GM19324 (cell line): ENCODE measurements around the gene CPN2.

Experiments
- ATAC-seq: cut with Tn5 transposase; IDR thresholded peaks from one replicate; pipeline ENCODE4 v1.9.1; 2021; ENCODE audit warnings: mild to moderate bottlenecking, moderate library complexity; ENCODE audit not compliant: unreplicated experiment, low FRiP score

Gene CPN2, protein sequence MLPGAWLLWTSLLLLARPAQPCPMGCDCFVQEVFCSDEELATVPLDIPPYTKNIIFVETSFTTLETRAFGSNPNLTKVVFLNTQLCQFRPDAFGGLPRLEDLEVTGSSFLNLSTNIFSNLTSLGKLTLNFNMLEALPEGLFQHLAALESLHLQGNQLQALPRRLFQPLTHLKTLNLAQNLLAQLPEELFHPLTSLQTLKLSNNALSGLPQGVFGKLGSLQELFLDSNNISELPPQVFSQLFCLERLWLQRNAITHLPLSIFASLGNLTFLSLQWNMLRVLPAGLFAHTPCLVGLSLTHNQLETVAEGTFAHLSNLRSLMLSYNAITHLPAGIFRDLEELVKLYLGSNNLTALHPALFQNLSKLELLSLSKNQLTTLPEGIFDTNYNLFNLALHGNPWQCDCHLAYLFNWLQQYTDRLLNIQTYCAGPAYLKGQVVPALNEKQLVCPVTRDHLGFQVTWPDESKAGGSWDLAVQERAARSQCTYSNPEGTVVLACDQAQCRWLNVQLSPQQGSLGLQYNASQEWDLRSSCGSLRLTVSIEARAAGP

DNA sequence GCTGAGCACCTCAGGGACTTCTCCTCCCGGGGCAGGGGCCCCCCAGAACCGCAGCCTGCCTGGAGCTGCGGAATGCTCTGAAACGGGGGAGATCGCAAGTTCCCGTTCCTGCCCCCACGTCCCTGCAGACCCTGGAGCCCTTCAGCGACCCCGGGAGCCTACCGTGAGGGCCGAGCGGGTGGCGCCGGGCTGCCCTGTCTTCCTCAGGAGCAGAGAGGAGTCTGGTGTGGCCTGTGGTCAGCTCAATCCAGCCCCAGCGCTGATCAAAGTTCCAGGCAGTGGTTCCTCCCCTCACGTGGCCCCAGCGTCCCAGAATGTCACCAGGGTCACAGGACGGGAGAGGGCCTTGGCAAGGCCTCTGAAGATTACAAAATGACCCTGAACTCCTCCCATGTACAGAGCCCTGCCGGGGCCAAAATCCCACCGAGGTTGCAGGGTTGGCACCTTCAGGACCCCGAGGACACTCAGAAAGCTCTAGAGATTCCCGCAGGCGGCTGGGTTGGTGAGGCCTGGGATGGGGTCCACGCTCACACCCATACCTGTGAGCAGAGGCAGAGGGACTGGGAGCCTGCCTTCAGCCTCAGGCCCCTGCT is at the start of gene CPN2:
CPN2 (minus strand) TSS at position 249 of the 593 bp plus-strand sequence. CDS start 8,626 bp downstream, outside the sequence.
- ATAC-seq: no peak

DNA sequence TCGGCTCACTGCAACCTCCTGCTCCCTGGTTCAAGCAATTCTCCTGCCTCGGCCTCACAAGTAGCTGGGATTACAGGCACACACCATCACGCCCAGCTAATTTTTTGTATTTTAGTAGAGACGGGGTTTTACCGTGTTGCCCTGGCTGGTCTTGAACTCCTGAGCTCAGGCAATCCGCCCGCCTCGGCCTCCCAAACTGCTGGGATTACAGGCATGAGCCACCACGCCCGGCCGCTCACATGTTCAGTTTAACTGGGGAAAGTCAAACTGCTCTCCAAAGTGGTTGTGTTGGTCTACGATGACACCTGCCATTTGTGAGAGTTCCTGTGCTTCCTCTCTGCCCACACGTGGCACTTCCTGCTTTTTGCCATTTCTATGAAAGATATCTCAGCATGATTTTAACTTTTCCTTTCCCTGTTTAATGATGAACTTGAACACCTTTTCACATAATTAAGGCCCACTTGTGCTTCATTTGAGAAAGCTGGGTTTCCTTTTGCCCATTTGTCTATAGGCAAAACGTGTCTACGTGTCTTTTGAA is 48.8 kb upstream of the CPN2 start:
- ATAC-seq: no peak

DNA sequence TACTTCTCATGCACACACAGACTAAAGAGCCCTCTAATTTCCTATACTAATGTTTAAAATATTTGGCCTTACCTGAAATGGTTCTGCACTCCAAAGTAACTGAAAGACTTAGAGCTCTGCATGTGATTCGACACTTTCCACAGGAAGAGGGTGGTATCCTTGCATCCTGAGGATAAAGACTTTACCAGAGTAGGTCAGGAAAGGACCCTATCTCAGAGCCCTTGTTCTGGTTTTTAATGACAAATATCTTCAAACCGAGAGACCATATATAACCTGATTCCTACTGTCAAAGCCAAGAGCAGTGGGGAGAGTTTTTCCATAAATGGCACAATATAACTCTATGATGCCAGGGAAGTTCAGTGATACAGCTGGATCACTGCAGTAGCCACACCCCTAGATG is 48.0 kb upstream of the CPN2 start, which contains the start of gene GP5:
GP5 (minus strand) TSS at position 101 of the 400 bp plus-strand sequence. CDS start 984 bp downstream, outside the sequence.
- no peak for ATAC-seq

DNA sequence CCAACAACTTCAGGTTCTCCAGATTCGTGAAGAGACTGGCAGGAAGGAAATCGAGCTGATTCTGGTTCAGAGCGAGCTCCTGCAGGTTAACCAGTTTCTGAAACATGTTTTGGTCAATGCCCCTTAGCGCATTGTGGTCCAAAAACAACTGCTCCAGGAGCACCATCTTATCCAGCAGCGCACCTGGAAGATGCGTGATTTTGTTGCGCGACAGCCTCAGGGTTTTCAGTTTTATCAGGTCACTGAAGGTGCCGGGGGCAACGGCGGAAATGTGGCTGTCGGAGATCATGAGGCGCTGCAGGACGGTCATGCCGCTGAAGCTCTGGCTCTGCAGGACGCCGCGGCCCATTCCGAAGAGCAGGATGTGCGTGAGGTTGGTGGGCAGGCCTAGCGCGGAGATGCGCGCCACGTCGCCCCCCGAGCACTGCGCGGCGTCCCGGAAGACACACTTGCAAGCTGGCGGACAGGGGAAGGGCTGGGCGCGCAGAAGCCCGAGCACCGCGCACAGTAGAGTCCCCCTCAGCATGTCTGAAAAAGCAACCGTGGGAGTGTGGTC is 46.7 kb upstream of the CPN2 start:
- ATAC-seq: no peak

DNA sequence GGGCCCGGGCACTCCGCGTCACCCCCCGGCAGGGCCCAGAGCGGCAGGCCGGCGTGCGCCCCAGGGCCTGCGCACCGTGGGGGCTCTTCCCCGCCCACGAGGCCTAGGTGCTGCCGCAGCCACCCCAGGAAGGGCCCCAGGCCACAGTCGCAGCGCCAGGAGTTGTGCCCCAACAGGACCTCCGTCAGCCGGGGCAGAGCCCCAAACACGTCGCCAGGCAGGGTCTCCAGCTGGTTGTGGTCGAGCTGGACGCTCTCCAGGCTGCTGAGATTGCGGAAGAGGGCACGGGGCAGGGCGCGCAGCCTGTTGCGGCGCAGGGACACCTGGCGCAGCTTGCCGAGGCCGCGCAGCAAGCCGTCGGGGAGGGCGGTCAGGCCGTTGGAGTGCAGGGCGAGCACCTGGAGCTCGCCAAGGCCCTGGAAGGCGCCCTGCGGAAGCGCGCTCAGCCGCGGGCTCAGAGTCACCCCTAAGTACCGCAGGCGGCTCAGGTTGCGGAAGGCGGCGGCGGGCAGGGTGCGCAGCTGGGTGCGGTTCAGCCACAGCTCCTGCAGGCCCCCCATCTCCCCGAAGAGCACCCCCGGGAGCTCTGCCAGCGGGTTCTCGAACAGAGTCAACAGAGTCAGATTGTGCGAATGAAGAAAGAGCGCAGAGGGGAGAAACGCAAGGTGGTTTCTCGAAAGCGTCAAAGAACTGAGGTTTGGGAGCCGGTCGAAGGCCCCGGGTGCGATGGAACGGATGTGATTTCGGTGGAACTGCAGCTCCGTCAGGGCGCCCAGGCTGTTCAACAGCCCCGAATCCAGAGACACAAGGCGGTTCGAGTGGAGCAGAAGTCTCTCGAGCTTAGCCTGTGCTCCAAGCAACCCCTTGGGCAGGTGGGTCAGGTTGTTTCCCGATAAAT is 46.0 kb upstream of the CPN2 start:
- ATAC-seq: no peak

DNA sequence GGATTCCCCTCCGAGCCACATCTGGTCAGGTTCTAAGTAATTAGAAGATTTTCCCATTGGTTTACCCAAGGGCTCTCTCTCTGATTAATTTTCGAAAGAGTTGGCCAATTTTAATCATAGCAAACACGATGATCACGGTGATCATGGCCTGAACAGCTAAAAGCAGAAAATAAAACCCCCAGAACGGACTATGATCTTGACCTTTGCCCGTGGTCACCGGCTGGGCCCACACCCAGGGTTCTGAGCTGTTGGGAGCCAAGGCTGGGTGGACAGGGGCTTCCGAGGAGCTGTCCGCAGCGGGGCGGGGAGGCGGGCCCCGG is 45.4 kb upstream of the CPN2 start:
- no peak for ATAC-seq

DNA sequence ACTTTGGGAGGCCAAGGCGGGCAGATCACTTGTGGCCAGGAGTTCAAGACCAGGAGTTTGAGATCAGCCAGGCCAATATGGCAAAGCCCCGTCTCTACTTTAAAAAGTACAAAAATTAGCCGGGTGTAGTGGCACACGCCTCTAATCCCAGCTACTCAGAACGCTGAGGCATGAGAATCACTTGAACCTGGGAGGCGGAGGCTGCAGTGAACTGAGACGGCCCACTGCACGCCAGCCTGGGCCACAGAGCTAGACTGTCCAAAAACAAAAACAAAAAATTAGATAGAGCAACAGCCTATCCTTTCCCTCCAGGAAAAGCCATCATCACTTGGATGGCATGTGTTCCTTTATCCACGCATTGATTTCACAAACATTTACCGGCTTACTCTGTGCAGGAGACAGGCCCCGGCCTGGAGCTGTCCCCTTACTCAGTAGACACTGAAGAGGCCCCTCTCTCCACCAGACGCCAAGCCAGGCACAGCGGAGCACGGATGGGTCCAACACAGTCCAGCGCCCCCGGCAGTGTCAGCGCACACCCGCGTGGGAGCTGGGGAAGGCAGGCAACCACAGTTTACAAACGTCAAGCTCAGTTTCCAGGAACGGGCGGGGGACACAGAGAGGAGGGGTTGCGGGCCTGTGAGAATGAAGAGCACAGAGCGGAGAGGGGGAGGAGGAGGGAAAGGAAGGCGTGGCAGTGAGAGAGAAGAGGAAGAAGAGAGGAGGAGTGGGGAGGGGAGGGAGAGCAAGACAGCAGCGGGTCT is 44.8 kb upstream of the CPN2 start:
- no peak for ATAC-seq

DNA sequence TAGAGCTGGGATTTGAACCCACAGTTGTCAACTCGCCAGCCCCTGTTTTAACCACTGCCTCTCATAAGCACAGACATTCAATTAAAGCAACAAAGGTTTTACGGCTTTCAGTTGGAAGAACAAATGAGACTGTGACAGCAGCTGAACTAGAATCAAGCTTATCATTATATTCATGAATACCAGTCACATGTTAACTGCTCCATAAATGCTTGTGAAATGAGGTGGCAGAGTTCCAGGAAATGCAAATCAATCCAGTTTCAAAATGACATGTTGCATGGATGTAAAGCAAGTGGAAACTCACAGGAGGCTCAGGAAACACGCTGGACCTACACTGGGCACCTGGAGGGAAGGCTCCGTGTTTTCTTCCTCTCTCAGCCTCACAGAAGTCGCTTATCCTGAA is 44.1 kb upstream of the CPN2 start:
- ATAC-seq: no peak

DNA sequence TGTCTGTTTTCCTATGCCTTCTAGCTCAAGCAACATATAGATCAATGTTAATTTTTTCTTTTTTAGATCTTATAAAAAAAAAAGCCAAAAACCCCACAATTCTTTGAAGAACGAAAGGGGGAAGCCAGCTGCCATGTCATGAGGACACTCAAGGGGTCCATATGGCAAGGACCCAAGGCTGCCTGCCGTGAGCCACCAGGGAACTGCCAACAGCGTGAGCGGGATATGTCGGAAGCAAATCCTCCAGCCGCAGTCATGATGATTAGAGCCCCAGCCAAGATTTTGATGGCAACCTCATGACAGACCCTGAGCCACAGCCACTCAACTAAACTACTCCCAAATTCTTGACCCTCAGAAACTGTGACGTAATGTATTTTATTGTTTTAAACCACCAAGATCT is 41.4 kb upstream of the CPN2 start:
- no peak for ATAC-seq

DNA sequence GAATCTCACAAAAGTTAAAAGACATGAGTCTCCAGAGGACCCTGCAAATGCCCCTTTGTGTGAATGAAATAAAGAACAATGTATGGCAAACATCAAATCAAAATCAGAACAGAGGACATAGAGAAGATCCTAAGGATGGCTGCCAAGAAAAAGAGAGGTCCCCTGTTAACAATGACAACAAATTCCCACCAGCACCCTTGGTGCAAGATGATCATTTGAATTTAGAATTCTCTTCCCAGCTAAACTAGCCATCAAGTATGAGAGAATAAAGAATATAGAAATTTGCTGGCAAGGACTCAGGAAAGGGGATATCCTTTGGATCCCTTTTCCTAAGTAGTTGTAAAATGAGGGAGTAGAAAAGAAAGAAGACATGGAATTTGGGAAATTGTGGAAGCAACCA is 39.7 kb upstream of the CPN2 start:
- no peak for ATAC-seq

DNA sequence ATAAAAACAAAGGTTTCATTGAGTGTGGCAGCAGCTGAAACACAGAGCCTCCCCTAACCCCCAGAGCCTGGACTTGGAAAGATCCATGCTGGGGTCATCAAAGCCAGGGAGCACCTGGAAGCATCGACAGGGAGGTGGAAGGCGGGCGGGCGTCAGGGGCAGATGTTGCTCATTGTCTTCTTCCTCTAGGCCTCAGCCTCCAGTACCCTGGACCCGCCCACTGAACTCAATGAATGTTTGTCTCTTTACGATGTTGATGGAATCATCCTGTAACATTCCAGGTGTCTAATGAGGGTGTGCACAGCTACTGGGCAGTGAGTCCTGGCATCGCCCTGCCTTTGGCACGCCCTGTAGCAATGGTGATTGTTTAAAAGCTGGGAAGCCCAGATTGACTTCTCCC is 38.1 kb upstream of the CPN2 start:
- no peak for ATAC-seq

DNA sequence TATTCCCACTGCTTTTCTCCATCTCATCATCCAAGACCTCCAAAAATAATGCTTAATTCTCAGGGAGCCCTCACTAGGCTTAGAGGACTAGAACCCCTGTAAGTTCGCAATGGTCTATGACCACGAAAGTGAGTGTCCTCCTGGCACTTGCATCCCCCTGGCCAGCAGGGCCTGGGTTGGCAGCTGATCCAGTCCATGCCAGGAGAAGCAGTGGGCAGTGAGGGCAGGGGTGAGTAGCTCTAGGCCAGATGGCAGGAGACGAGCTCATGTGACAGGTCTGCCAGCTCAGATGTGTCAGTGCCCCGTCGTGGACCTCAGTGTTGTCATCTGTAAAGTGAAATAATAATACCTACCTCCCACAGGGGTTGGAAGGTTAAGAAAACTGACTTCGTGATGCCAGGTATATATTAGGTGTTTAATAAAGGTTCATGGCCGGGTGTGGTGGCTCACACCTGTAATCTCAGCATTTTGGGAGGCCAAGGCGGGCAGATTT is 36.8 kb upstream of the CPN2 start:
- ATAC-seq: no peak

DNA sequence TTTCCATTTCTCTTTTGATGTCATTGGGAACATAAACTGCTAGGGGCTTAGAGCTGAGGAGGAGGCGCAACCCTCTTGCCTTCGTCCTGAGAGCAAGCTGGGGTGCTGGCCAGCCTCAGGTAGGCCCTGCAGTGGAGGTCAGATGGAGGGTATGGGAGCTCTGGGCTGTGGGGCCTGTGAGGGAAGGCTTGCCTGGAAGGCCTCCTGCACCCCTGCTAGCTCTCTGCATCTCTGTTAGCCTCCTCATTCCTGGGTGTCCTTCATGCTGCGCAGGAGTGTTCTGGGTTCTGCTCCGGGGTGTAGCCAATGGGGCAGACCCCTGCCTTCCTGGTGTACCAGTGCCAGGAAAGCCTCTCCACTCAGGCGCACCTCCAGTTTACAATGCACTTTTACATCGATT is 36.1 kb upstream of the CPN2 start:
- ATAC-seq: no peak

DNA sequence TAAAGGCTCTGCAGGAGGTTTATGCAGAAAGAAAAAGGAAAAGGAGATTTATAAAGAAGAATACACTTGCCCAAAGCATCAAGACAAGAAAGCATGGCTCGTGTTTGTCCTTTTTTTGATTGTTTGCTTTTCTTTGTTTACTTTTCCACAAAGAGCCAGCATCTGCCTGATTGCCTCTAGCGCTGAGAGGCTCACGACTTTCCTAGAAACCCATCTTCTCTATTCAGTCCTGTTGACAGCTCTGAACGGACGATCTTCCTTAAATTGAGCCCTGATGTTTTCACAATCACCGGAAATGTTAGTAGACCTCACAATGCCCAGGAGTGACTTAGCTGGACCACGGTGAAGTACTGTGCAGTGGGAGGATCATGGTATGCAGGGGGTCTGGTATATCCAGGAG is 35.5 kb upstream of the CPN2 start:
- no peak for ATAC-seq

DNA sequence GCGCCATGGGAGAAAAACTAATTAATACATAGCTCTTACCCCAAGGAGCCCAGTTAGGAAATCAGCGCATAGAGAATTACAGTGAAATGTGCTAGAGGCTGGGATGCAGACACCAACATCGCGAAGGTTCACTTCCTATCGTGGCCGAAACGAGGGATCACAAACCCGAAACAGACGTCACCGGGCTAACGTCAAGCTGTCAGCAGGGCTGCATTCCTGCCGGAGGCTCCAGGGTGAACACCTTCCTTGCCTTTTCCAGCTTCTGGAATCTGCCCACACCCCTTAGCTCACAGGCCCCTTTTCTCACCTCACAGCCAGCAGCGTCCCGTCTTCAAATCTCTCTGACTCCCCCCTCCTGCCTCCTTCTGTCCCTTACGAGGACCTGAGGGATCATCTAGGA is 34.9 kb upstream of the CPN2 start:
- ATAC-seq: no peak

DNA sequence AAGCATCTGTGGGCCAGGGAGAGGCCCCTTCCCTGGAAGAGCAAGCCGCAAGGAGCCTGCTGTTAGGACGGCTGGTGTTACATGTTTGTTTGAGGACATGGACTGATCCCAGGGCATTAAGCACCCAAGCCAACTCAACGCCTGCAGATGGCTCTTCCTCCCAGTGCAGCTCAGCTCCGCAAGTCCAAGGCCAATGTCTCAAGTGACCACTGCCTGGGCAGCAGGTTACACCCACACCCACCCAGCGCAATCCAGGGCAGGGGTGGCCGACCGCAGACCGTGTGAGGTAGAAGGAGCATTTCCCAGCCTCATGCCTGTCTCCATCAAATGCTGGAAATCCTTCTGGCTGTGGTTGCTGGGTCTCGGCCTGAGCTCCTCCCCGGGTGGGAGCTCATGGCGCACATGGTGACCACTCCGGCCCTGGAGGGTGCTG is 33.5 kb upstream of the CPN2 start:
- ATAC-seq: no peak

DNA sequence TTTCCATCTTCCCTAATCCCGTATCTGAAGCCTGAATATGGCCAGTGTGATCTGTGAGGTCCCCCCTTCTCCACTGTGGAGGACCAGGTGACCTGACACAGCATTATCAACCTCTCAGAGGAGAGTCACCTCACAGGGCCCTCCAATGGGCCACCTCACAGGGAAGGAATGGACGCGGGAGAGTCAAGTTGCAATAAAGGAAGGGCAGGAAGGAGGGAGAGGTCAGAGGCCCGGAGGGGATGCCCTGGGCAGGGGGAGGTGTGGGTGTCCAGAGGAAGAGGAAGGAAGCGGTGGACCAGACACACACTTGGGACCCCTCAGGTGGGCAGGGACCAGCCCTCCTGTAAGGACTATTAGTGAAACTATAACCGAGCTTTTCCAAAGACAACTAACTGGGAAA is 33.0 kb upstream of the CPN2 start:
- ATAC-seq: no peak

DNA sequence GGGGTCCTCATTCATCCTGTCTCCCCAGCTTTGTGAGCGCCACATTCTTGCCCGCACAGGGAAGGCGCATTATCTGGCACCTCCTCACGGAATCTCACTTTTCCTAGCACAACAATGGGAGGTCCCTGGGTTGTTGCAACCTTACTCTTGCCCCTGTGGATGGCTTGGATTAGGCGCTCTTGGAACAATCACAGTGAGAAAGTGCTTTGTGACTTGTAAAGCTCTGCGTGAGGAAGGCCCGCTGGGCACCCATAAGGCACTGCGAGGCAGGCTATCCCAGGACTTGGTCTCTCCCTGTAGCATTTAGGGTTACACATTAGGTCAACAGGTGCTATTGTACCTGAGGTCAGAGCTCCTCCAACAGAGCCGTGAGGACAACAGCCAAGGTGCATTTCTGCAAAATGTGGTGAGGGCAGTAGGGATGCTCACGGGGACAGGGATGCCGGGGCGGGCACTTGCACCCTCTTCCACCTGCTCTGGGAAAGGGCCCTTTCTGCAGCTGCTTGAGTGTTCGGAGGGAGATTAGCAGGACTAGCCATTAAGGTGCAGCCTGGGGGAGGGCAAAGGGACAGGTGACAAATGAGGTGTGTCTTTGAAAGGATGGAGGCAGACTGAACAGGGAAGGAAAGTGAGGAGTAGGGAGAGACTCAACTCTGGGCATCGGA is 32.3 kb upstream of the CPN2 start:
- ATAC-seq: no peak

DNA sequence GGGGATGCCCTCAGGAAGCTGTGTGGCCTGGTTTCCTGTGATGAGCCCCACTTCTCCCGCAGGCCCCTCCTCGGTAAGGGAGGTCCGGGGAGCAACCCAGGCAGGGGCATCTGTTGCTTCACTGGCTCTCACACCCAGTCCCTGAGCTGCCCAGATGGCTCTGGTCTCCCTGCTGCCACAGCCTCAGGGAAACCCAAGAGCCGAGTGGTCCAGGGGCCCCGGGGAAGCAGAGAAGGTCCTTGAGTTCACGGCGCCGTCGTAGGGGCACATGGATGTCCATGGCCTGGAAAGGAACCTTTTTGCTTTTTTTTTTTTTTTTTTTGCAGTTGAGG is 31.7 kb upstream of the CPN2 start:
- ATAC-seq: no peak
